GM12875 (cell line): ENCODE results near the gene GRID2.

ENCODE experiments used
- H3K4me3 ChIP-seq: one replicate; pipeline ENCODE4 v1.5.1; 2011; ENCODE audit warnings: low read depth, low read length, control low read depth
- CTCF ChIP-seq: IDR thresholded peaks from 2 replicates; pipeline ENCODE4 v1.5.1; 2011; ENCODE audit warnings: low read depth, mild to moderate bottlenecking, control low read depth, inconsistent platforms, low read length, moderate library complexity, borderline replicate concordance; ENCODE audit not compliant: insufficient read depth

GRID2 gene

GRCh38 chr4:92961881-92962280 is 658.1 kb downstream of the GRID2 start:
- no peak for TF ChIP-seq CTCF

DNA sequence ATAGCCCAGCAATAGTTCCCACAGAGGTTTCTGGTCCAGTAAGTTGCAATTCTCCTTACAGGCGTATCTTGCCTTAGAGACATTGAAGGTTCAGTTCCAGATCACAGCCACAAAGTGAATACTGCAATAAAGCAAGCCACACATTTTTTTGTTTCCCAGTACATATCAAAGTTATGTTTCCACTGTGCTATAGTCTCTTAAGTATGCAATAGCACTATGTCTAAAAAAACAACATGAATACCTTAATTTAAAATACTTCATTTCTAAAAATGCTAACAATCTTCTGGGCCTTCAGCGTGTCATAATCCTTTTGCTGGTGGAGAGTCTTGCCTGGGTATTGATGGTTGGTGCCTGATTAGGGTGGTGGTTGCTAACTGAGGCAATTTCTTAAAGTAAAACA is 659.1 kb downstream of the GRID2 start:
- no peak overlapping the region for H3K4me3 ChIP-seq
- no peak for TF ChIP-seq CTCF

More at GRCh38 chr4:92961881-92962280, 658.1 kb downstream of the GRID2 start:
- no peak overlapping the region for H3K4me3 ChIP-seq

- H3K4me3 ChIP-seq: no peak overlapping the region
- TF ChIP-seq CTCF: no peak
These were observed 664.8 kb downstream of the GRID2 start for GRCh38 chr4:92968556-92968955.

DNA sequence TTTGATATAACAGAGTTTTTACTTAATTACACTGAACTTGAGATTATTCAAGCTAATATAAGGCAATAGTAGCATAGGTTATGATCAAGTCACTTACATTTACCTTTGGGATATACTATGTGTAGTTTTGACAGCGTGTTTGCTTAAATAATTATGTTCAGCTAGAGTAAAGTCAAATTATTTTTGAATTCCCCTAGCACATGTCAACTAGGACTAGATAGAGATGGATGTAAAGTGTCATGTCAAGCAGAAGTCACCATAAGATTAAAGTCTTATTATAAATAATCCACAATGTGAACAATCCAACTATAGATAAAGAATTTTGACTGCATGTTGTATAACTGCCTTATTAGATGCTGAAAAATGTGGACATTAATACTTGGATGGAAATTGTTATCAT is 665.2 kb downstream of the GRID2 start:
- H3K4me3 ChIP-seq: no peak overlapping the region
- no peak for TF ChIP-seq CTCF

- no peak overlapping the region for H3K4me3 ChIP-seq
- no peak for TF ChIP-seq CTCF
These were observed 666.0 kb downstream of the GRID2 start for GRCh38 chr4:92969650-92970379.

DNA sequence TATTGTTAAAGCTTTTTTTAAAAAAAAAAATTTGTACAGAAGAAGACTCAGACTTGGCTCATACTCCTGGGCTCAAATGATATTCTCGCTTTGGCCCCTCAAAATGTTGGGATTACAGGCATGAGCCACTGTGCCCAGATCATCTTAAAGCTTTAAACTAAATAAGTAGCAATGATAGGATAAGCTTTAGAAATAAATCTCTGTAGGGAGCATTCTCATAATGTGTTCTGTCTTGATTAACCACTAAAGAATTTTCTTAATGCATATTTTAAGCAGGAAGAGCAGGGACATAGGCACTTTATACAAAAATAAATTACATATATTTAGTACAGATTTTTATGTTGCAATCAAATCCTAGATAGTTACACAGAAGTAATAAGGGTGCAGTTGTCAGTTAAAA is 667.2 kb downstream of the GRID2 start:
- no peak overlapping the region for H3K4me3 ChIP-seq
- TF ChIP-seq CTCF: no peak

GRCh38 chr4:92988301-92988700 is 684.5 kb downstream of the GRID2 start:
- no peak for TF ChIP-seq CTCF
- H3K4me3 ChIP-seq: no peak overlapping the region
